Fibroblast of lung (primary cell): ENCODE data around the gene FKBP2. TPM values are rescaled to one million over a fixed set of nuclear protein-coding genes. Genes with fewer than 3 reads are reported as not detected.

Source experiments
- DNase-seq, 2 donors: peaks; one replicate each; pipeline versions ENCODE4 v3.0.0 to v3.0.0-alpha.2; 2010; ENCODE audit warnings: low read depth in 2 of 2
- H2AFZ ChIP-seq: 2 replicates; pipeline ENCODE4 v1.5.1; 2012; ENCODE audit warnings: low read length, control low read depth, inconsistent platforms
- H3K27ac ChIP-seq: 2 replicates; pipeline ENCODE4 v1.5.1; 2011; ENCODE audit warnings: low read length, control low read depth; ENCODE audit not compliant: insufficient read depth
- H3K27me3 ChIP-seq: 2 replicates; pipeline ENCODE4 v1.5.1; 2011; ENCODE audit warnings: mild to moderate bottlenecking, low read length; ENCODE audit not compliant: control insufficient read depth, insufficient read depth
- H3K36me3 ChIP-seq: 2 replicates; pipeline ENCODE4 v1.5.1; 2011; ENCODE audit warnings: low read length; ENCODE audit not compliant: control insufficient read depth, insufficient read depth
- H3K4me1 ChIP-seq: 2 replicates; pipeline ENCODE4 v1.5.1; 2011; ENCODE audit warnings: low read length; ENCODE audit not compliant: control insufficient read depth, insufficient read depth; ENCODE audit errors: extremely low read depth
- H3K4me2 ChIP-seq: 2 replicates; pipeline ENCODE4 v1.5.1; 2011; ENCODE audit warnings: low read length, control low read depth; ENCODE audit not compliant: insufficient read depth; ENCODE audit errors: extremely low read depth
- H3K4me3 ChIP-seq, 4 experiments: fragments of 200-600 bp in 1 of 4; sonication (generic) in 1 of 4; replicated peaks in 1 of 4; 2 replicates each; pipeline ENCODE4 v1.5.1; 2011 to 2016; ENCODE audit warnings: low read length in 4 of 4, low read depth in 3 of 4, mild to moderate bottlenecking in 3 of 4, control low read depth in 2 of 4, inconsistent platforms in 1 of 4, mixed read lengths in 1 of 4; ENCODE audit not compliant: insufficient read depth in 1 of 4; ENCODE audit errors: control extremely low read depth in 1 of 4
- H3K79me2 ChIP-seq: 2 replicates; pipeline ENCODE4 v1.5.1; 2012; ENCODE audit warnings: mild to moderate bottlenecking, low read length, inconsistent platforms; ENCODE audit not compliant: control insufficient read depth, insufficient read depth
- H3K9ac ChIP-seq: 2 replicates; pipeline ENCODE4 v1.5.1; 2011; ENCODE audit warnings: mild to moderate bottlenecking, low read length, control low read depth; ENCODE audit not compliant: insufficient read depth
- H3K9me3 ChIP-seq: 2 replicates; pipeline ENCODE4 v1.5.1; 2012; ENCODE audit warnings: low read depth, low read length; ENCODE audit not compliant: control insufficient read depth, insufficient read depth
- H4K20me1 ChIP-seq: 2 replicates; pipeline ENCODE4 v1.5.1; 2011; ENCODE audit warnings: low read length; ENCODE audit not compliant: control insufficient read depth, insufficient read depth; ENCODE audit errors: extremely low read depth
- EZH2 ChIP-seq: IDR thresholded peaks from 2 replicates; pipeline ENCODE4 v1.5.1; 2012; ENCODE audit warnings: low read length, control low read depth, mild to moderate bottlenecking; ENCODE audit errors: missing control alignments
- polyA plus RNA-seq, 2 donors: library from polyadenylated mRNA; depleted of rRNA in 1 of 2; stranded (reverse) in 1 of 2; unstranded in 1 of 2; fragments of >200 nt; gene quantifications; 2 replicates each; pipeline ENCODE4 v1.2.1, GENCODE V29; 2011 to 2012; ENCODE audit warnings: missing spikeins in 1 of 2
- total RNA-seq: library from RNA; depleted of rRNA; stranded (reverse); fragments of >200 nt; gene quantifications from 2 replicates; pipeline ENCODE4 v1.2.1, GENCODE V29; 2014
- TF ChIP-seq, protein P1 (sequence below), 2 donors: IDR thresholded peaks in 1 of 2; conservative IDR thresholded peaks in 1 of 2; 1 replicate in 1 of 2; 2 replicates in 1 of 2; pipeline ENCODE4 v1.5.1; 2011 to 2012; ENCODE audit warnings: low read length in 2 of 2, control low read depth in 1 of 2, inconsistent platforms in 1 of 2, low read depth in 1 of 2, mild to moderate bottlenecking in 1 of 2

Gene FKBP2
- total and polyA plus RNA-seq, 2 donors (not counting 1 experiment from before 2014, with no cell fraction given), result 34.7 to 62.9 TPM

- Histone ChIP-seq H3K4me1 (no peaks in the 10 kb centered on the region), H3K79me2 (peaks cover 5% of the 10 kb centered on the region)
- TF ChIP-seq, protein P1, sequence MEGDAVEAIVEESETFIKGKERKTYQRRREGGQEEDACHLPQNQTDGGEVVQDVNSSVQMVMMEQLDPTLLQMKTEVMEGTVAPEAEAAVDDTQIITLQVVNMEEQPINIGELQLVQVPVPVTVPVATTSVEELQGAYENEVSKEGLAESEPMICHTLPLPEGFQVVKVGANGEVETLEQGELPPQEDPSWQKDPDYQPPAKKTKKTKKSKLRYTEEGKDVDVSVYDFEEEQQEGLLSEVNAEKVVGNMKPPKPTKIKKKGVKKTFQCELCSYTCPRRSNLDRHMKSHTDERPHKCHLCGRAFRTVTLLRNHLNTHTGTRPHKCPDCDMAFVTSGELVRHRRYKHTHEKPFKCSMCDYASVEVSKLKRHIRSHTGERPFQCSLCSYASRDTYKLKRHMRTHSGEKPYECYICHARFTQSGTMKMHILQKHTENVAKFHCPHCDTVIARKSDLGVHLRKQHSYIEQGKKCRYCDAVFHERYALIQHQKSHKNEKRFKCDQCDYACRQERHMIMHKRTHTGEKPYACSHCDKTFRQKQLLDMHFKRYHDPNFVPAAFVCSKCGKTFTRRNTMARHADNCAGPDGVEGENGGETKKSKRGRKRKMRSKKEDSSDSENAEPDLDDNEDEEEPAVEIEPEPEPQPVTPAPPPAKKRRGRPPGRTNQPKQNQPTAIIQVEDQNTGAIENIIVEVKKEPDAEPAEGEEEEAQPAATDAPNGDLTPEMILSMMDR (conservative IDR thresholded peaks at IDR 0.05 in 1 of 2, IDR thresholded peaks at IDR 0.05 in 1 of 2; ENCODE audit: low read depth in 1 of 2, low read length in 2 of 2), result no peak
- no peak for TF ChIP-seq EZH2
Observed at GRCh38 chr11:64198511-64198910, 42.4 kb upstream of the FKBP2 start.

GRCh38 chr11:64201543-64201942, 39.4 kb upstream of the FKBP2 start:
- no peaks in the 10 kb centered on the region for H3K9me3 ChIP-seq
- peaks cover 3% of the 10 kb centered on the region for H3K4me1 ChIP-seq
- H2AFZ ChIP-seq, result no peak overlapping the region
- no peak overlapping the region for H3K4me2 ChIP-seq
- TF ChIP-seq EZH2, result no peak
- TF ChIP-seq, protein P1 (conservative IDR thresholded peaks at IDR 0.05 in 1 of 2, IDR thresholded peaks at IDR 0.05 in 1 of 2; ENCODE audit: low read depth in 1 of 2, low read length in 2 of 2), result no peak
- H3K36me3 ChIP-seq, result peaks cover 32% of the 10 kb centered on the region
- no peaks in the 10 kb centered on the region for H3K79me2 ChIP-seq
- no peak overlapping the region for H3K27ac ChIP-seq
- H3K27me3 ChIP-seq, result no peaks in the 10 kb centered on the region
- H3K4me3 ChIP-seq, result no peak overlapping the region
- no peak overlapping the region for H3K9ac ChIP-seq
- DNase-seq, result no peak
- H4K20me1 ChIP-seq, result no peaks in the 10 kb centered on the region

More at GRCh38 chr11:64198511-64198910, 42.4 kb upstream of the FKBP2 start:
- Histone ChIP-seq H3K9ac (no peak overlapping the region), H3K27me3 (no peaks in the 10 kb centered on the region), H4K20me1 (no peaks in the 10 kb centered on the region), H3K27ac (no peak overlapping the region), H3K9me3 (no peaks in the 10 kb centered on the region), H3K4me2 (no peak overlapping the region), H2AFZ (no peak overlapping the region), H3K4me3 (no peak overlapping the region), H3K36me3 (peaks cover 19% of the 10 kb centered on the region)
- DNase-seq, result no peak

DNA sequence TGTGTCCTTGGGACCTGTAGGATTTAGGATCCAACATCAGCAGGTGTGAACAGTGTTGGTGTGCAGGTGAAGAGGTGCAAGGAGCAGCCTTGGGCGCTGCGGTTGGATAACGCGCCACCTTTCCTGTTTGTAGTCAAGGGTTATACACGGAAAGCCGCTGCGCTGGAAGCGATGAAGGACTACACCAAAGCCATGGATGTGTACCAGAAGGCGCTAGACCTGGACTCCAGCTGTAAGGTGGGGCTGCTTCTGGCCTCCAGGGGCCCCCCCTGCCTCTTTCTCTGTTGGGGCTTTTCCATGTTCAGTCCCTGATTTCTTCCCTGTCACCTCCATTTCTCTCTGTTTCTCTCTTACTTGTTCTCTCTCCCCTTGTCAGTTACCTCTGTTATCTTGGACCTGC, 37.9 kb upstream of the FKBP2 start:
- H3K27ac ChIP-seq, result no peak overlapping the region
- no peaks in the 10 kb centered on the region for H3K9me3 ChIP-seq
- H3K4me1 ChIP-seq, result peaks cover 14% of the 10 kb centered on the region
- no peaks in the 10 kb centered on the region for H3K27me3 ChIP-seq
- peaks cover 31% of the 10 kb centered on the region for H3K36me3 ChIP-seq
- no peak for DNase-seq
- TF ChIP-seq EZH2, result no peak
- TF ChIP-seq, protein P1 (conservative IDR thresholded peaks at IDR 0.05 in 1 of 2, IDR thresholded peaks at IDR 0.05 in 1 of 2; ENCODE audit: low read depth in 1 of 2, low read length in 2 of 2), result no peak
- H3K79me2 ChIP-seq, result no peaks in the 10 kb centered on the region
- H3K9ac ChIP-seq, result no peak overlapping the region
- H2AFZ ChIP-seq, result no peak overlapping the region
- H4K20me1 ChIP-seq, result no peaks in the 10 kb centered on the region
- H3K4me3 ChIP-seq, result no peak overlapping the region
- H3K4me2 ChIP-seq, result no peak overlapping the region
